COLO668 (cell line): ENCODE results near the gene HOXA5.

Source experiments
- DNase-seq: peaks from one replicate; lab custom pipeline; 2025; ENCODE audit not compliant: unreplicated experiment; lab: John Stamatoyannopoulos, UW

The HOXA5 gene

DNA sequence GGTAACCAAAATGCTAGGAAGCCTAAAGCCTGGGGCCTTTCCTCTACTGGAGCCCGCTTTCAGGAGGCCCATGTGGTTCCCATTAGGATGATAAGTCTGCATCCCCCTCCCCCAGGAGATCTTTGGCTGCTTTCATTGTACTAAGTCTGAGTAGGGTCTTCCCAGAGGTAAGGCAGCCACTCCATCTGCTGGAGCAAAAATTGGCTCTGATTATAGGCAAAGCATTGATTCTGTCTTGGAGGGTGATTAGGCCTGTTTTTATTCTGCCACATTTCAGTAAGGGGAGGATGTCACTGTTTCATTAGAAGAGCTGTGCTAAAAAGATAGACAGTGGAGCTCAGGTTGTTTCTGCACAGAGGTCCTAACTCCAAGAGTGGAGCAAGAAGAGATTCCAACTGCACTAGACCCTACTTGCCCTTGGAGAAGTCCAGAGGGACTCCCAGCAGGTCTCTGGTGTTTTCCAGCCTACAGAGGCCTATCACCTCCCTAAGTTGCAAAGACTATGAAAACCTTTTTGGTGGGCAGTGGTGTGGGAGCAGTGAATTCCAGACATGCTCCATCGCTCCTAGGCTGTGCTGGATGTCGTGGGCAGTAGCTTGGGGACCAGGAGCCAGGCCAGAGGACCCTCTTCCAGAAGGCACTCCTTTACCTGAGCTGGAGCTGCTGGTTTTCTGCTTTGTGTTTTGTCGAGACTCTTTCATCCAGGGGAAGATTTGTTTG is 33.9 kb downstream of the HOXA5 start:
- DNase-seq: no peak

GRCh38 chr7:27108390-27109127 is 34.9 kb downstream of the HOXA5 start:
- no peak for DNase-seq

GRCh38 chr7:27107391-27108381 is 35.8 kb downstream of the HOXA5 start:
- no peak for DNase-seq

- DNase-seq: no peak
These were observed 36.6 kb downstream of the HOXA5 start for GRCh38 chr7:27106901-27107240.

DNA sequence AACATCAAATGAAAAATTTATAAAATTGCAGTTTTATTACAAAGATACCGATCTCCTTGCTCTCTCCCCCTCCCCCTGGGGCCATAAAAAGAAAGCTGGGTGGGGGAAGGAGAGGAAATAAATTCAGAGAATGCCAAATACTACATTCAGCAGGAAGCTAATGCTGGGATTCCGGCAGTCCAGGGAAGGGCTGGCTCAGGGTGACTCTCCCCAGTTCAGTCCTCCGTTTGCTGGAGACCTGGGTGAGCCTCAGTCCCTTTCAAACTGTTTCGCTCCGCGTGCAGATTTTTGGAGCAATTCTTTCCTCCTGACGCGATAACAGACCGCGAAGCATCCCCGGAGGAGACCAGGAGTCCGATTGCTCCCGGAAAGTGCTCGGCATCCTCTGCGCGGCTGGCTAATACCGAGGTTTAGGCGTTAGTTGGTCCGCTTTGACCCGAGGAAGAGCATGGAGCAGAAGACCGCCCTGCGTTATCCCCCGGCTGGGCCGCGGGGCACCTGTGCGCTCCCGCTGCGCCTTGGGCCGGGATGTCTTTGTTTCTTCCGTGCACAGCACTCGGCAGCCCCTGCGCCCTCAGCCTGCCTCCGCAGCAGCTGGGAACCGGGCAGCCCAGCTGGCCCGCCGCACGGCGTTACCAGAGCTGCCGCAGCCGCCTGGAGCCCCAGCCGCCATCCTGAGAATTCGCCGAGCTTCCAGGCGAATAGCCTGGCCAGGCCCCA is 37.1 kb downstream of the HOXA5 start:
- DNase-seq: peak; percentile 57

DNA sequence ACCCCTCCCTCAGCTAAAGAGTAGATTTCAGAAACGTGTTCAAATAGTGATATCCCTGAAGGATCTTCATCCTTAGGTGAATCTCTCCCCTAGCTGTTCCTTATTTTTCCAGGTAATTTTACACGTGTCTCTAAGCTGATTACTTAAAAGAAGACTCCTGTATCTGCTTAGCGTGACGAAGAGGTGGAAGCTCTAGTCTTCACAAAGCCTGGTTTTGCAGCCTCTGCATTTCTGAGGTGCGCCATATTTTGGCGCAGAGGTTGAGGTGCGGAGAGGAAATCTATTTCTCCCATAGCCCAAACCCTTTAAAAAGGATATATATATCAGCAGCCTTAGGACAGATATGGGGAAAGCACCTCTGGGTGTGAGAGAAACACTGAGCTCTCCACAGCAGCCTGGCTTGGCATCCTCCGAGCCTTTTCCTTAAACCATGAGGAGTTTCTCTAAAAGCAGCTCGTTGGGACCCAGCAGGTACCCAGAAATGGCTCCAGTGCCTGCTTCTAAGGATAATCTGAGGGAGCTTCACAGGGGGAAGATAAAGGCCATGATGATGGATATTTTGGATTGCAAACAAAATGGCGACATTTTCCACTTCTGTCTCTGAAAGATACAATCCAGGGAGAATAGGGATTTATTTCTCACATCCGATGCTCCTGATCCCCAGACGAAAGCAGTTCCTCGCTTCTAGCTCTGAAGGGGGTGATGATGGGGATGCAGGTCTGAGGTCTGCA is 38.0 kb downstream of the HOXA5 start:
- no peak for DNase-seq

- DNase-seq: no peak
These were observed 39.0 kb downstream of the HOXA5 start for GRCh38 chr7:27104341-27105058.

DNA sequence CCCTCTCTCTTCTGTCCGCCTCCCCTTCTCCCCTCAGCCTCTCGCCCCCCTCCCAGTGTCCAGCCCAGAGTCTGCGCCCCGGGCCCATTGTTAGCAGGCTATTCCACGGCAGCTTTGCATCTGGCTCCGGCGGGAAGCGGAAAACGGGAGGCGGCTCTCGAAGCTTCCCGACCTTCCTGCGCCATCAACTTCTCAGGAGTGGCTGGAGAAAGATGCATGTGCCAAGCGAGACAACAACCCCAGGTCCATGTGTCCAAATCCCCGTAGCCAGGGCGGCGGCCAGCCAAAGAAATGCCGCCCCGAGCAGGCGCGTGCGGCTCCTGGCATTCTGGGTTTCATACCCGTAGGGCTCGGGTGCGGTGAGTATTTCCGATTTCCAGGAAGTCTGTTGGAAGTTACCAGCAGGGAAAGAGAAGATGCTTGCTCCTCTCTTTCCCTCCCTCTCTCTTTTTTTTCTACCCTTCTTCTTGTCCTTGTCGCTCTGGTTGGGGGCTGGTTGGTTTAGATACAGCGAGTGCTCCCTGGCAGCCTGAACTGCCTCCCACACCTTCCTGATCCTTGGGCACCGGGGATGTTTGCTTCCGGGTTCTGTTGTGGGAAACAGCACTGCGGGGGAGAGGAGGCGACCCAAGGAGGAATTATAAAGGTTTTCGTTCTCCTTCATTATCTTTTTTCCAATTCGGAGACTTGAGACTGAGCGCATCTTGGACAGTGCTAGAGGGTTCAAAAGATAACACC is 39.8 kb downstream of the HOXA5 start:
- DNase-seq: no peak

- no peak for DNase-seq
These were observed 40.7 kb downstream of the HOXA5 start, which contains the start of gene HOXA2 for GRCh38 chr7:27102581-27103442. TSS of gene HOXA2 (minus strand) at chr7:27102683. CDS start at chr7:27102500, 183 bp downstream.

DNA sequence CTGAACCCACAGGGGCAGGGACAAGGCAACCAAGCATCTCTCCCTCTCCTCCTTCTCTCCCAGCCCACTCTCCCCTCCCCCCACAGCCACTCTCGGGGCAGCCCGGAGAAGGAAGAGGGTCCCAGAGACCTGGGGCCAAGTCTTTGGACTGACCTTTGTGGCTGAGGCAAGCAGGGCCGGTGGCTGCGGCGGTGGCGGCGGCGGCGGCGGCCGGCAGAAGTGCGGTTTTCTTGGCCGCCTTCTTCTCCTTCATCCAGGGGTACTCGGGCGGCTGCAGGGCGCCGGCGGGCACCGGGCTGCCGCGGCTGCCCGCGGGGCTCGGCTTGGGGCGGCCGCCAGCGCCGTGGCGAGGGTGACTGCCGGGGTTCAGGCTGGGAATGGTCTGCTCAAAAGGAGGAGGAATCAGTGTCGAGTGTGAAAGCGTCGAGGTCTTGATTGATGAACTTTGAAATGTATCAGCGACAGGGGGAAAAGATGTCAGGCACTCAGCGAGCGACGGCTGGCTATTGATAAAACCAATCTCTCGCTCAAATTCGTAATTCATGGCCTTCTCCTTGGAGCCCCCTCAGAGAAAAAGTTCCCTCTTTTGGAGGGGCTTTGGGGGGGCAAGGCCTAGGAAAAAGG is 41.4 kb downstream of the HOXA5 start:
- no peak for DNase-seq

DNA sequence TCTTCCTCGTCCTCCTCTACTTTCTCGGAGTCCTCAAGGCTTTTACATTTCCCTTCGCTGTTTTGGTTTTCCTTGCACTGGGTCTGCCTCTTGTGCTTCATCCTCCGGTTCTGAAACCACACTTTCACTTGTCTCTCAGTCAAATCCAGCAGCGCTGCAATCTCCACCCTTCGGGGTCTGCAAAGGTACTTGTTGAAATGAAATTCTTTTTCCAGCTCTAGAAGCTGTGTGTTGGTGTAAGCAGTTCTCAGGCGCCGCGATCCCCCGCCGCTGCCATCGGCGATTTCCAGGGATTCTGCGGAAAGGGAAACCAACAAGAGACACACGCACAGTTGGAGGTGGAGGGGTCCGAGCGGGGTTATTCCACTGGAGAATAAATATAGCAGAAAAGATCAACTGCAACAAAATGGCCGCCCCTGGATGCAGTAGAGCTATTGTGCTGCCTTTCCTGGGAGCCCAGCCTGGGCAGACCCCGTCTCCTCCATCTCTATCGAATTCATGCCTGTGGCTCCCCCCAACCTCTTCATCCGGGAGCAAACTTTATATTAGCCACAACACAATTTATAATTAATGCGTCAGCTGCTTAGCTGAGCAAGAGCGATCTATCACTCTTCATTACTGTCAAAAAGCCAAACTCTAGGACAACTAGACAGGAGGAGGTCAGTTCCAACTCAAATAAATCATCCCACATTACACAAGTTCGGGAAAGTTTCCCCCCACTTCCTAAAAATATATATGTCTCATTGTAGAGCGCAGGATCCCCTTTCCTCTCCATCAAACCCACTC is 42.1 kb downstream of the HOXA5 start:
- DNase-seq: no peak

- no peak for DNase-seq
These were observed 42.7 kb downstream of the HOXA5 start for GRCh38 chr7:27100694-27101170.

DNA sequence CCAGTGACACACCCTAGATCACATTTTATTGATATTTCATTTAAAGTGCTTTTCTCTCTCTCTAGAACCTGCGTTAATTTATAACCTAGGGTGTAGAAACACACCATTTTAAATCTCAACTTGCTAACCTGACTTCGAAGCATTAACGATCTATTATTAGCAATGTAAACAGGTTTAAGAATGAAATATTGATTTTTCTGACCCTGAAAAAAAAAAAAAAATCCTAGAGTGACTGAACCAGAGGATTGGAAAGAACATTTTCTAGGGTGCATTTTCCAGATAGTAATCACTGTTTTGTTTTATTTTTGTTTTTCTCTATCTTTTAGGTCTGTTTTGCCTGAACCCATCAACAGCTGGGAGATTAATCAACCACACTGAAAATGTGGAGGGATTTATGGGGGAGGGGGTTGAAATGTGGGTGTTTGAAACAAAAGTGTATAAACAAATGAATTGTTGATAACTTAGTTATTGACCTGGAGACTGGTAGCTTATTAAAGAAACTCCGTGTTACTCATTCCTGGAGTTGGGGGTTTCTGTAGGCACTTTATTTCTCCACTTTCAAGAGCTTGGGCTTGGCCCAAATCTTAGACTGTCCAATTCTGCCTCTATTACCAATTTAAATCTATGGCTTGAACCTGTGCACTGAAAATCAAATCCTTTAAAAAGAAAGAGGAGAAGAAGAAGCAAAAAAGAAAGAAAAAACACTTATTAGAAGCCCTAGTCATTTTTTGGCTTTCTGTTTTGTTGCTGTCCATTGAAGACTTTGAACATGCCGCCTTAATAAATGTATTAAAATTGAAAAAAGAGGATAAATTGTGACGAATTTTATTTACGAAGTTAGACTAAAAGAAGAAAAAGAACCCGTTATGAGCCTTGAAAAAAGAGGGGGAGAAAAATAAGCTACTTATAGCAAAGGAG is 43.8 kb downstream of the HOXA5 start:
- no peak for DNase-seq

GRCh38 chr7:27098578-27099451 is 44.7 kb downstream of the HOXA5 start:
- peak; percentile 75 for DNase-seq
